HG03354 (cell line): ENCODE measurements around the gene INPP1.
"Not testable (repeated sequence)": the region's sequence is repeated elsewhere in the genome, so short reads cannot be mapped to it uniquely, and the experiment has no call there.

ENCODE experiments used
- ATAC-seq: cut with Tn5 transposase; IDR thresholded peaks from one replicate; pipeline ENCODE4 v1.9.1; 2021; ENCODE audit warnings: mild to moderate bottlenecking; ENCODE audit not compliant: unreplicated experiment, poor library complexity, severe bottlenecking

Gene INPP1, protein sequence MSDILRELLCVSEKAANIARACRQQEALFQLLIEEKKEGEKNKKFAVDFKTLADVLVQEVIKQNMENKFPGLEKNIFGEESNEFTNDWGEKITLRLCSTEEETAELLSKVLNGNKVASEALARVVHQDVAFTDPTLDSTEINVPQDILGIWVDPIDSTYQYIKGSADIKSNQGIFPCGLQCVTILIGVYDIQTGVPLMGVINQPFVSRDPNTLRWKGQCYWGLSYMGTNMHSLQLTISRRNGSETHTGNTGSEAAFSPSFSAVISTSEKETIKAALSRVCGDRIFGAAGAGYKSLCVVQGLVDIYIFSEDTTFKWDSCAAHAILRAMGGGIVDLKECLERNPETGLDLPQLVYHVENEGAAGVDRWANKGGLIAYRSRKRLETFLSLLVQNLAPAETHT

DNA sequence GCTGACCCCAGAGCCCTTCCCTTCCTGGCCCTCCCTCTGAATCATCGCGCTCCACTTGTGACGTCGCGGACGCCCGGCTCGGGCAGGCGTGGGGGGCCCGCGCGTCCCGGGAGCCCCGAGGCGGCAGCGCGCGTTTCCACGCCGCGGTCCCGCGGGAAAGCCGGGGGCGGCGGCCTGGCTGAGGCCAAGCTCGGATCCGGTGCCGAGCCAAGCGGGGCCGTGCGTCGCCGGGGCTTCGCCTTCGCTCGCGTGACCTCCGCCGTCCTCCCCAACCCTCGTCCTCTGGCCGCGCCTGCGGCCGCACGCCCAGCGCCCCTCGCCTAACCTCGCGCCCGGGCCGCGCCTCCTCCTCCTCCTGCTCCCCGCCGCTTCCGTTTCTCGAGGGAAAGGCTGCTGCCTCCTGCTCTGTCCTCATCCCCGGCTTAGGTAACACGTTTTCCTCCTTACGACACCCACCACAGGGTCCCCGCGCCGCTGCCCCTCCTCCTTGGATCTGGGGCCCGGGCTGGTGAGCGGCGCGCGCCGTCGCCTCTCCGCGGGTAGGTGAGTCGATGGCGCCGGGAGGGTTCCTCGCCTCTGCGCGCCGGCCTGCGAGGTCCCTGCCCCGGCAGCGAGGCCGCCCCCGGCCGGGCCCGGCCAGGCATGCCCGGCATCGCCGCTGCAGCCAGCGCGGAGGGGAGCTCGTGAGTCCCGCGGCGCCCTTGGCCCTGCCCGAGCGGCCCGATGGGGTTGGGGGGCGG is at the start of gene INPP1:
Gene INPP1 (plus strand): TSS at position 54 of the 740 bp plus-strand sequence. CDS start 16,514 bp downstream, outside the sequence.
- peak; percentile 59 for ATAC-seq

GRCh38 chr2:190297880-190298279 is 45.5 kb upstream of the INPP1 start:
- not testable (repeated sequence) for ATAC-seq

- no peak for ATAC-seq
Observed at GRCh38 chr2:190301032-190301431, 42.4 kb upstream of the INPP1 start.

GRCh38 chr2:190302052-190302451 is 41.3 kb upstream of the INPP1 start:
- ATAC-seq = no peak

DNA sequence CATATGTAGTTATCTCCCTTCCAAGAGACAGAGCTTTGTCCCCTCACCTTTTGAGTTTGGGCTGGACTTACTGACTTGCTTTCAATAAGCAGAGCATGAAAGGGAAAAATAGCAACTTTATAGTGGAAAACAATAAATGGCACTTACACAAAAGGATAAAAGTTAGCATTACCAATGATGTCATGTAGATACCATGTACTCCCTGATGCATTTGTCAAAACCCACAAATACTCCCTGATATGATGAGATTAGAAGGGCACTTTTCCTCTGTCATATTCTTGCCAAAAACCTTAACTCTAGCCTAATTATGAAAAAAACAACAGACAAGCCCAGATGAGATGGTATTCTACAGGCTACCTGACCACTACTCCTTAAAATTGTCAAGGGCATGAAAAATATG is 39.7 kb upstream of the INPP1 start:
- no peak for ATAC-seq

- ATAC-seq = no peak
Observed at GRCh38 chr2:190304404-190304803, 39.0 kb upstream of the INPP1 start.

DNA sequence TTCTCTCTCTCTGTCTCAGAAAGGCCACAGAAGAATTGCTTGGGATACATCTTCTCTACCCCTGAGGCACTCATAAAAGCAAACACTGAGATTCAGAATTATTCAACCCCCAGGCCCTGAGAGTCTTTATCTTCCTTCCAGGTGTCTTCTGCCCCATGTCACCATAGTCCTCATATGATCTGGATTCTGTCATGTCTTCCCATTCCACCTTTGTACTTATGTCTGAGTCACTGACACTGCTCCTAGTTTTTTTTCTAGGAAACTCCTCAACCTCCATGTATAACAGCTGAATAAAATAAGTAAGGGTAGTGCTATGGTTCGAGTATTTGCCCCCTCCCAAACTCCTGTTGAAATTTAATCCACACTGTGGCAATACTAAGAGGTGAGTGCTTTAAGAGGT is 35.4 kb upstream of the INPP1 start:
- ATAC-seq = no peak

- no peak for ATAC-seq
Observed at GRCh38 chr2:190311893-190312634, 31.3 kb upstream of the INPP1 start.

DNA sequence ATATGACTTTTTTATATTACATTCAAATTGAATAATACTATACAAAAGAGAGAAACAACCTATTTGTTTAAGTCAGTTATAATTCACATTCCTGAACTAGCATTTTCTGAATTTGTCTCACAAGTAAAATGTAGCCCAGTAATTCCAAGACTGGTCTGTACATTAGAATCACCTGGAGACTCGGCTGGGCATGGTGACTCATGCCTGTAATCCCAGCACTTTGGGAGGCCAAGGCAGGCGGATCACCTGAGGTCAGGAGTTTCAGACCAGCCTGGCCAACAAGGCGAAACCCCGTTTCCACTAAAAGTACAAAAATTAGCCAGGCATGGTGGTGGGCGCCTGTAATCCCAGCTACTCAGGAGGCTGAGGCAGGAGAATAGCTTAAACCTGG is 30.8 kb upstream of the INPP1 start:
- not testable (repeated sequence) for ATAC-seq

DNA sequence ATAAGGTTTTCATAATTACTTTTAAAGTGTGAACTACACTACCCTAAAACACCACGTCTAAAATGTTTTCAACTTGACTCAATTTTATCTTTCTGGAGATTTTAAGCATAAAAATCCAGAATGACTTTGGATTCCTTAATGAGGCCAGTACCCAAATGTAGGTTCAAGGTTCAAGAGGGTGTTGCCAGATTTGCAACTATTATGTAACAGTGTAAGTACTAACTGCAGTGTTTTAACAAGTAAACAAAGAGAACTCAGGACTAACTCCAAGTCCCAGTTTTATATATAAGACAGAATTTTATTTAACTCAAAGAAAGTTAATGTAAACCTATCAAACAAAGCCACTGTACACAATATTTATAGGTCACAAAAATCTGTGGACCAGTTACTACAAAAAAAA is 29.5 kb upstream of the INPP1 start:
- ATAC-seq = no peak

DNA sequence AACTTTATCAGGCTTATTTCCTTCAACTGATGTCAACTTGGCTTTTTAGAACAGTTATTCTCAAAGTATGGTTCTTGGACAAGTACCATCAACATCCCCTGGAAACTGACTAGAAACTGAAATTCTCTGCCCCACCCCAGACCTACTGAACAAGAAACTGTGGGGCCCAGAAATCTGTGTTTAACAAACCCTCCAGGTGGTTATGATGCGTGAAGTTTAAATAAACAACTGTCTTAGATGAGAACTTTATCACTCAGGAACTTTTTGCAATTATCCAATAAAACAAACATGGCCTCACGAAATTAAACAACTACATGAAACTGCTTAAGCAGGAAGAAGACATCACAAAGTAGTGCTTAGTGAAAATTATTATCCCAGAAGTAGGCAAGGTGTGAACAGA is 28.1 kb upstream of the INPP1 start:
- no peak for ATAC-seq

- ATAC-seq = no peak
Observed at GRCh38 chr2:190318514-190318913, 24.9 kb upstream of the INPP1 start.

GRCh38 chr2:190318931-190319554 is 24.3 kb upstream of the INPP1 start:
- peak; percentile 53 for ATAC-seq

DNA sequence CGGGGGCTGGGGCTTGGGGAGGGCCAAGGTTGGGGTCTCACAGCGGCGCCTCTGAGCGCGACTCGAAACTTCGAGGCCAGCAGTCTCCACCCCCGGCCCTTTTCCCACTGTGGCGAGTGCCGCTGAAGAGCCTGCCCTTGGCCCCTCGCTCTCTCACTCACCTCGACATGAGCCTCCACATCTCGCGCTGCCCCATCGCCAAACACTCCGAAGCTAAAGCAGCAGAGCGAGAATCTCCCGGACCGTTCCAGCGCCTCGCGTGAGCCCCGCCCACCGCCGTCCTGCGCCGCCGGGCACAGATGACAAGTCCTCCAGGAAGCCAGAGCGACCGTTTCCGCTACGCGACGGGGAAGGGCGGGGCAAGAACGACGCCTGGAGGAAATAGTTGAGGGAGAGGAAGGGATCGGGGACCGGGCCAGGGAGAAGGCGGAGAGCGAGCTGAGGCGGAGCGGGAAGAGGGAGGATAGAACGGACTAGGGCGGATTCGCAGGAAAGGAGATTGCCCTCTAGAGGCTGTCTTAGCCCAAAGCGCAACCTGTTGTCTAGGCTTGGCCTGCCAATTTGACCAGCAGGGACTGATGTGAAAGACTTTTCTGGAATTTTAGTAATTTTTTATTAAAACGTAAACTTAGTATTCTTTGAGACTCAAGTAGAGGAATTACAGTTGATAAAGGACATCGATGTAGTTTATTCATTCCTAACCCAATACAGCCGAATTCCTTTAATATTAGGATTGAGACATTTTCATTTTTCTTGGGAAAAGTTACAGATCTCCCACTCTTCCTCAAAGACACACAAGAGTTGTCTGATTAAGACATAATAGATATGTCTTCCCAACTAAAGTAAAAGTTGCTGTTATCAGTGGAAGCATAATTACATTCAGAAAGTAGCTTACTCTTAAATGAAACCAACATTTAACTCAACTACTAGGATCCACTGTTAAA is 23.6 kb upstream of the INPP1 start, which contains the start of gene HIBCH:
Gene HIBCH (minus strand): TSS at position 272 of the 944 bp plus-strand sequence. CDS start 76 bp downstream, at position 196.
- ATAC-seq = peak; percentile 94

GRCh38 chr2:190320696-190321095 is 22.7 kb upstream of the INPP1 start:
- ATAC-seq = no peak

DNA sequence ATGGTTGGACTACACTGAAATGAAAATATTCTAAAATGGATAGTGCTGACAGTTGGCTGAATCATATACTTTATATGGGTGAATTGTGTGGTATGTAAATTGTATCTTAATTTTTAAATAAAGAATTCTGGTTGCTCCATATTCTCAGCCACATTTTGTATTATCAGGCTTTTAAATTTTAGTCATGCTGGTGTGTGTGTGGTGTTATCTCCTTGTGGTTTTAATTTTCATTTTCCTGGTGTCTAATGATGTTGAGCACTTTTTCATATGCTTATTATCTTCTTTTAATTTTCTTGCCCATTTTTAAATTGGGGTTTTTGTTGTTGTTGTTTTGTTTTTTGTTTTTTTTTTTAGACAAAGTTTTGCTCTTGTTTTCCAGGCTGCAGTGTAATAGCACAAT is 20.0 kb upstream of the INPP1 start:
- no peak for ATAC-seq

- ATAC-seq = no peak
Observed at GRCh38 chr2:190325588-190325987, 17.8 kb upstream of the INPP1 start.

DNA sequence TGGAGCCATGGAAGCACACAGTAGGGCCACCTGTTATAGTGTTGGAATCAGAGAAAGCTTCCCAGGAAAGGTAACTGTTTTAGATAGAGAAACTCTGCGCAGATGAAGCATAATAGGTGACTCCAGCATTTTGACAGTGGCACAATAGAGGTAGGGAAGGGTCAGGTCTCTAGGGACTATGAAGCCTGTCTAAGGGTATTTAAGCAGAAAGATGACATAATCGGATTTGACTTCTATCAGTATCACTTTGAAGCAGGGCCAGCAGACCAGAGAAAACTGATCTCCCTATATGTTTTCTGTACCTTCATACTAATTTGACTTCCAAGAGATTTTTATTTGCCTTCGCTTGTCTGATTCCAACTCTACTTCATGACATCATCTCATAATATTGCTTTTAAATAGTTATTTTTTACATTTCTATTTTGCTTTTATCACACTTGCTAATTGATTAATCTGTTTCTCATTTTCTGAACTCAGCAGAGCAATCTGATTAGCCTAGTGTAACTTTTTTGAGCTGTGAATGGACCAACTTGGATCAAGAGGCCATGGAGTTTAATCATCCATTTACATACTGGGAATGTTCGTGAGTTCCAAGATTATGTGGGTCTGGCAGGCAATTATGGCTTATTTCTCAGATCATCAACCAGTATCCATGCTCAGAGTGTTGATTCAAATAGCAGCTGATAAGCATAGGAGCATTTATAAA is 15.4 kb upstream of the INPP1 start:
- ATAC-seq = no peak
